ENCODE results near the gene SLC7A10. TPM values are rescaled to one million over a fixed set of nuclear protein-coding genes. Genes with fewer than 3 reads are reported as not detected.

Gene SLC7A10
- total RNA-seq, 1 donor from 2014 or later = not detected

- TF ChIP-seq CTCF (conservative IDR thresholded peaks at IDR 0.05; ENCODE audit: low read depth, low read length) = no peak
- no peak overlapping the region for H3K4me3 ChIP-seq (ENCODE audit: low read depth, low read length)
Measured at GRCh38 chr19:33249740-33250366, 24.2 kb upstream of the SLC7A10 start.

GRCh38 chr19:33248954-33249613, 23.4 kb upstream of the SLC7A10 start:
- no peak for DNase-seq (ENCODE audit: low read depth)
- no peak for TF ChIP-seq CTCF (conservative IDR thresholded peaks at IDR 0.05; ENCODE audit: low read depth, low read length)
- H3K4me3 ChIP-seq (ENCODE audit: low read depth, low read length) = no peak overlapping the region

More at GRCh38 chr19:33249740-33250366, 24.2 kb upstream of the SLC7A10 start:
- no peak for DNase-seq (ENCODE audit: low read depth)

- DNase-seq (ENCODE audit: low read depth) = no peak
- no peak for TF ChIP-seq CTCF (conservative IDR thresholded peaks at IDR 0.05; ENCODE audit: low read depth, low read length)
- H3K4me3 ChIP-seq (ENCODE audit: low read depth, low read length) = no peak overlapping the region
Measured at GRCh38 chr19:33248553-33248953, 22.9 kb upstream of the SLC7A10 start.

GRCh38 chr19:33248104-33248503, 22.5 kb upstream of the SLC7A10 start:
- TF ChIP-seq CTCF (conservative IDR thresholded peaks at IDR 0.05; ENCODE audit: low read depth, low read length) = no peak

GRCh38 chr19:33247441-33247819, 21.8 kb upstream of the SLC7A10 start:
- TF ChIP-seq CTCF (conservative IDR thresholded peaks at IDR 0.05; ENCODE audit: low read depth, low read length) = no peak
- no peak overlapping the region for H3K4me3 ChIP-seq (ENCODE audit: low read depth, low read length)
- no peak for DNase-seq (ENCODE audit: low read depth)

More at GRCh38 chr19:33248104-33248503, 22.5 kb upstream of the SLC7A10 start:
- H3K4me3 ChIP-seq (ENCODE audit: low read depth, low read length) = no peak overlapping the region
- no peak for DNase-seq (ENCODE audit: low read depth)

- H3K4me3 ChIP-seq (ENCODE audit: low read depth, low read length) = no peak overlapping the region
- DNase-seq (ENCODE audit: low read depth) = no peak
- TF ChIP-seq CTCF (conservative IDR thresholded peaks at IDR 0.05; ENCODE audit: low read depth, low read length) = no peak
Measured at GRCh38 chr19:33246709-33247440, 21.2 kb upstream of the SLC7A10 start.

Measured in epithelial cell of proximal tubule (primary cell).